ACHN (cell line): ENCODE measurements around the gene ISL2.

Experiments
- DNase-seq: peaks from one replicate; pipeline ENCODE4 v3.0.0-alpha.2; 2015
- in situ Hi-C: cut with HindIII; loops from 2 replicates; pipeline ENCODE4 v1.10.0; 2017; ENCODE audit warnings: low sequenced_read_pairs, low pct_ligation_motif_present, low pct_unique_long_range_greater_than_20kb

Gene ISL2

GRCh38 chr15:76324066-76324465, 12.5 kb upstream of the ISL2 start:
- in situ Hi-C loops = no loop called here
- DNase-seq = no peak

DNA sequence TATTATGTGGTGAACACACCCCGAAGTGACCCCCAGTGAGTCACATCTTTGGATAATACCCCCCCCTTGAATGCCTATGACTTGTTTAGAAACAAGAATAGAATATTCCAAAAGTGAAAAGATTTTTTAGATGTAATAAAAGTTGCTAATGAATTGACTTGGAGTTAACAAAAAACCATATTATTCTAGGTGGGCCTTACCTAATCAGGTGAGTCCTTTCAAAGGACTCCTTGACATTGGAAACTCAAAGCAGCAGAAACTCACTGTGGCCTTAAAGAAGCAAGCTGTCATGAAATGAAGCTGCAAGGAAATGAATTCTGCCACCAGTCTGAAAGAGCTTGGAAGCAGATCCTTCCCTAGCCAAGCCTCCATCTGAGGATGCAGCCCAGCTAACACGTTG, 10.9 kb upstream of the ISL2 start:
- DNase-seq = no peak
- in situ Hi-C loops = no loop called here

GRCh38 chr15:76327191-76328105, 9.1 kb upstream of the ISL2 start:
- in situ Hi-C loops = no loop called here
- peak; percentile 21 for DNase-seq

DNA sequence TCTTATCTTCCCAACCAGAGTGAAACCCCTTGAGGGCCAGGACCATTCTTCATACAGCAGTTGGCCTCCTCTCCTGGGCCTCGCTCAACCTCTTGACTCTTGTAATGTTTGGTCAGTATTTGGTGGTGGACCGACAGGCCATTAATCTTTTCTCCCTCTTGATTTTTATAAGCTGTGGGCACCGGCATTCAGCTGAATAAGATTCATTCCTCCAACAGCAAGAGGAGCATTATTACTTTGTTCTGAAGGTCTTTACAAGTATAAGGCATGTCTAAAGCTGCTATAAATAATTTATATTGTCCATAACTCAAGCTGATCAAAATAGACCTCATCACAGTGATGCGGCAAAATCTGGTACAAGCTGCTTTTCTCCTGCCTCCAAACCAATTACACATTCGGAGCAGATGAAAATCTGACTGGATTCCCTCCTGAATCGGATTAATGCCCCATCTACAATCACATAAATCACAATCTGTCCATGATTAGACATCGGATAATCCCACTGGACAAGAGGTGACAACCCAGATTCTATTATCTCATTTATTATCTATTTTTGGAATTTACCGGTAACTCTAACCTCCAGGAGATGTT, 8.4 kb upstream of the ISL2 start:
- in situ Hi-C loops = no loop called here

DNA sequence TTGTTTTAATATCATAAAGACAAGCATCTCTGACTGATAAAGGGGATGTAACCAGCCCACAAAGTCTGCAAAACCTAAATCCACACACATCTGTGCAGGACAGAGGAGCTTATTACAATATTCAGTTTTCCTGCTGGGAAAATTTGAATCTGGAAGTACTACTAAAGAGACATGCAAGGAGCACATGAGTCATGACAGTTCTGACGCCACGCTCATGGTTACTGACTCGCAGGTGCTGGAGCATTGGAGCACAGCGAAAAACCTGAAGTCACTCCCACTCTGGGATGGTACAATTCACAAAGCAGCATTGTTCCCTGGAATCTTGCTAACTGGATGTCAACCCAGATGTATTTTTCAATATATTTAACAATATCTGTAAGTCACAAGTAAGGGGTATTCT, 7.6 kb upstream of the ISL2 start:
- DNase-seq = peak; percentile 67
- in situ Hi-C loops = no loop called here

More for the DNA sequence above, 8.4 kb upstream of the ISL2 start:
- DNase-seq = no peak

DNA sequence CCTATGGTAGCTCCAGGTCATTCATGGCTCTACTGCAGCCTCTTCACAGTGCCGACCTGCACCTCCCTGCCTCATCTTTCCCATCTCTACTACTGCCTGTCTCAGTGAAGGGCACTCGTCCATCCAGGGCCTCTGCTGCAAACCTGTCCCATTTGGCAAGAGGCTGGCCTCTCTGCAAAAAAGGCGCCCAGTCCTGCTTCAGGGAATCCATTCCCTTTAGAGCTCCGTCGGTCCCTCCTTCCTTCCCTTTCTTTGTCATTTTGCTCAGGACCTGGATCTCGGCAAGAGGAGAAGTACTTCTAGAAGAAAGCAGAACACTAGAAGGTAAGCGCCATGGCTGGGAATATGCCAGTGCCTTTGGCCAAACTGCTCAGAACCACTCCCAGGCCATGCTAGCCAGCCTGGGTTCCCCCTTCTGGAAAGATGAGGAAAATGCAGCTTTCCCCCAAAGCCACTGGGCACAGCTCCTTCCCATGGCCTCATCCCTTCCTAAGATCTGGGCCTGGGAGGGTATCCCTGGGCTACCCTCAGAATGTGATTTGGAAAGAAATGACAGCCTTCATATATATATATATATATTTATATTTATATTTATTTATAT, 6.4 kb upstream of the ISL2 start:
- DNase-seq = peak; percentile 67
- in situ Hi-C loops = no loop called here

GRCh38 chr15:76332796-76333195, 3.8 kb upstream of the ISL2 start:
- DNase-seq = no peak
- in situ Hi-C loops = no loop called here

GRCh38 chr15:76333309-76333708, 3.3 kb upstream of the ISL2 start:
- DNase-seq = no peak
- in situ Hi-C loops = no loop called here

- peak; percentile 32 for DNase-seq
- in situ Hi-C loops = no loop called here
These were observed 2.7 kb upstream of the ISL2 start for GRCh38 chr15:76333720-76334437.

- in situ Hi-C loops = no loop called here
- no peak for DNase-seq
These were observed 1.9 kb upstream of the ISL2 start for GRCh38 chr15:76334438-76335306.

- in situ Hi-C loops = no loop called here
- peak; percentile 30 for DNase-seq
These were observed 993 bp upstream of the ISL2 start for GRCh38 chr15:76335307-76336253.

DNA sequence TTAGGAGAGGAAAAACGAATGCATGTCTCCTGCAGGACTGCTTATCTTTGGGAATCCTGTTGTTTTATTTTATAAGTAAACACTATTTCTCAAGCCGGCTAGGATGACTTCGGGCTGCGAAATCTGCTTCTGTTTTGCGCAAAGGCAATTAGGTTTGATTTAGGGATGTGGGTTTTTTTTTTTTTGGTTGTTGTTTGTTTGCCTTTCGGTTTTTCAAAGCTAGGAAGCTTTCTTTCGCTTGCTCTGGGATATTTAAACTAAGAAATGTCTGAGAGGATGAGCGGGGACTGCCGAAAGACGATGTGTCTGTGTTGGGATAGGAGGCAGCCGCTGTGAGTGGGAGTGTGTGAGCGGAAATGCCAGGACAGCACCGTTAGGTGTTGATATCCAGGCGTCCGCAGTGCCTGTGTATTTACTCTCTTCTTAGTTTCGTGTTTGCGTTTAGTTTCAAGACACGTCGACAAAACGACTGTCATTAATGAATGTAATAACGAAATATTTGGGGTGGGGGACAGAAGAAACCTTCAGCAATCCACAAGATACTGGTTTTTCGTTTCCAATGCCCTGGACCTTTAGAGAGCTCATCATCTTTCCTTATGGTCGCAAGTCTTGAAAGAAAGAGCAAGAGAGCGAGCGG, 604 bp downstream of the ISL2 start:
- DNase-seq = peak; percentile 47
- in situ Hi-C loops = no loop called here

DNA sequence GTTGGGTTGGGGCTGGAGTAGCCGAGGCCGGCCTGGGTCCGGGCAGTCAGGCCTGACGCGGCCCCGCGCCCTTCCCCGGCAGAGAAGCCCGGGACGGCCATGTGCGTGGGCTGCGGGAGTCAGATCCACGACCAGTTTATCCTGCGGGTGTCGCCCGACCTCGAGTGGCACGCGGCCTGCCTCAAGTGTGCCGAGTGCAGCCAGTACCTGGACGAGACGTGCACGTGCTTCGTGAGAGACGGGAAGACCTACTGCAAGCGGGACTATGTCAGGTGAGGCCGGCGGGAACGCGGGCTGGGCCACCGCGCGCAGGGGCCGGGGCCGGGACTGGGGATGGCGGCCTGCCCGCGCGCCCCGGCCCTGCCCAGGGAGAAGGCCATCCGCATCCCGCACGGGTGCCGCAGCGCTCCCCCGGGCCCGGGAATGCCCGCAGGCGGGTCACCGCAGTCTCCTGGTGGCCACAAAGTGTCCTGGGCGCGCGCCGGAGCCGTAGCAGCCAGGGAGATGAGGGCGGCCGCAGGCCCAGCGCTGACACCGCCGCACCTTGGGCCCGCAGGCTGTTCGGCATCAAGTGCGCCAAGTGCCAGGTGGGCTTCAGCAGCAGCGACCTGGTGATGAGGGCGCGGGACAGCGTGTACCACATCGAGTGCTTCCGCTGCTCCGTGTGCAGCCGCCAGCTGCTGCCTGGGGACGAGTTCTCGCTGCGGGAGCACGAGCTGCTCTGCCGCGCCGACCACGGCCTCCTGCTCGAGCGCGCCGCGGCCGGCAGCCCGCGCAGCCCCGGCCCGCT, 1.3 kb downstream of the ISL2 start:
- no peak for DNase-seq
- in situ Hi-C loops = no loop called here

DNA sequence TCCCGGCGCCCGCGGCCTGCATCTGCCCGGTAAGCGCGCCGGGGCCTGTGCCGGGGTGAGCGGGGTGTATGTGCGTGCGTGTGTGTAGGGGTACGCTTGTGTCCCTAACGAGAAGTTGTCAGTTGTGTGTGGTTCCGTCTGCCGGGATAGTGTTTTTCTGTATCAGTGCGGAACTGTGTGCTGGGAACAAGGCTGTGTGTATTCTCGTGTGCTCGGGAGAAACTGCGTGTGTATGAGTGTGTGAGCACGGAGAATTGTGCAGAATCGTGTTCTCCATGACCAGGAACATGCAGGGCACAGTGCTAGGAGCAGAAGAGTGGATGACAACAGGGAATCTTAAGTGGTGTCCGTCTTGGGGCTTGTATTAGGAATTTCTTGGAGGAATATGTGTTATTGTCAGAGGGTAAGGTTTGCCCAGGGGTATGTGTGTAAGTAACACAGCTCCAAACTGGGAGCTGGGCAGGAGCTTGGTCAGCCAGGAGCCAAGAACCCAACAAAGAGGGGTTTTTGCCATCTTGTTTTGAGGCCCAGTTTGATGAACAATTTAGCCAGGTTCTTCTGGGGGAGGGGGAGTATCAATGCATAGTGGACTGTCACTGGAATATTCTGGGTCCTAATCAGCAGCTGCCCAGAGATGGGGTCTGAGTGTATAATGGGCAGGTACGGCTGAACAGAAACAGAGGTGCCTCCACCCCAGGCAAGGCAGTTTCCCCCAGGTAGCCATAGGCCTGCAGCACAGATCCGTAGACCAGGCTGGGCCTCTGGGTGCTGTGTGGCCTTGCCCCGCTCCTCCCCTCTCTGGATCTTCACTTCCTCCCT, 2.1 kb downstream of the ISL2 start:
- no peak for DNase-seq
- in situ Hi-C loops = no loop called here
